GM21367 (cell line): ENCODE results near the gene YARS2.

Experiments used
- ATAC-seq: cut with Tn5 transposase; IDR thresholded peaks from one replicate; pipeline ENCODE4 v1.9.1; 2021; ENCODE audit not compliant: unreplicated experiment

Gene YARS2

GRCh38 chr12:32755654-32756475, at the start of gene YARS2:
Gene YARS2 (minus strand): TSS chr12:32755897. CDS start chr12:32755874, 23 bp downstream.
- ATAC-seq = peak; percentile 88

DNA sequence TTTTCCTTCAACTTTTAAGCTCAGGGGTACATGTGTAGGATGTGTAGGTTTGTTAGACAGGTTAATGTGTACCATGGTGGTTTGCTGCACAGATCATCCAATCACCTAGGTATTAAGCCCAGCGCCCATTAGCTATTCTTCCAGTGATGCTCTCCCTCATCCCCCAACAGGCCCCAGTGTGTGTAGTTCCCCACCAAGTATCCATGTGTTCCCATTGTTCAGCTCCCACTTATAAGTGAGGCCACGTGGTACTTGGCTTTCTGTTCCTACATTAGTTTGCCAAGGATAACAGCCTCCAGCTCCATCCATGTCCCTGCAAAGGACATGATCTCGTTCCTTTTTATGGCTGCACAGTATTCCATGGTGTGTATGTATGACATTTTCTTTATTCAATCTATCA, 48.6 kb upstream of the YARS2 start:
- no peak for ATAC-seq

- no peak for ATAC-seq
Measured at GRCh38 chr12:32801269-32801980, 45.7 kb upstream of the YARS2 start.

DNA sequence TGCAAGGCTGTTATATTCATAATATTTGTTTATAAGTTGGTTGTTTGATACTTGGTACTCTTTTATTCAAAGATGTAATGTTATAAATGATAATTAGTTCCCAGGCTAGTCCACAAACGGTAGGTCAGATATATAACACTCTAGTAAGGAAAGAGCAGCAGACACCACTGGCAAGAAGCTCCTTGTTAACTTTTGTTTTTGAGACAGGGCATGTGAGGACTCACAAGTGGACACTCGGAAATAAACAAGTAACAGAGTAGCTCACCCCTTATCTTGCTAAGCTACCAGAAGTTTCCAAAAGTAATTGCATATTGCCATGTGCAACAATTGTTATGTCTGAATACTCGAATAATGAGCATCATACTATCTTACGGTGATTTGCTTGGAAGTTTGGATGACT, 38.6 kb upstream of the YARS2 start:
- ATAC-seq = no peak

GRCh38 chr12:32789916-32790315, 34.2 kb upstream of the YARS2 start:
- ATAC-seq = no peak

DNA sequence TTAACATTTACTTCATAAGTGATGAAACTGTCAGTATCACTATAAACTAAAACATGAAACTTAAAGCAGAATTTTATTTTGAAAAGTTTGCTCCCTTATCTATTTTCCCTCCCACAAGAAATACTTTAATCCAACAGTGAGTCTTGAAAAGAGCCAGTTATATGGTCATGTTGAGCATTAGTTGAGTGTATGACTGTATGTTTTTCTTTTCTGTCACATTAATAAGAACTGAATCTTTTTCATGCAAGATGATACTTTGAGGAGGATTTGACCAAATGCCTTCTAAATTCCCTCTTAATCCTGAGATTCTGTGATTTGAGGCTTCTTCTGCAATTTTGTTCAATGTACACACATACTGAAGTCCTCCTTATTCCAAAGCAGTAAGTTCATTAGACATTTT, 33.7 kb upstream of the YARS2 start:
- ATAC-seq = no peak

- ATAC-seq = no peak
Measured at GRCh38 chr12:32788405-32788804, 32.7 kb upstream of the YARS2 start.

DNA sequence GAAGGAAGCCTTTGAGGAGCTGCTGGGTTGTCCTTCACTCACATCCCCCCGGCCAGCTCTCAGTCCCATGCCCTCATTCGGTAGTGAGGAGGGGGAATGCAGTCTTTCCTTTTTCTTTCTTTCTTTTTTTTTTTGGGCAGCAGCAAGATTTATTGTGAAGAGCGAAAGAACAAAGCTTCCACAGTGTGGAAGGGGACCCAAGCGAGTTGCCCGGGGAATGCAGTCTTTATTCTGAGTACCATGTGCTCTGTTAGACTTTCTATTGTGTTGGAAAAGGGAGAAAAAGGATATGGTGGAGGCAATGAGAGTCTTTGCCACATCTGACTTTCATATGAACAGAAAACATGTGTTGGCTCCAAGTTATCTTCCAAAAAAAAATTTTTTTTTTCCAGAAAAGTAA, 29.9 kb upstream of the YARS2 start:
- ATAC-seq = no peak

GRCh38 chr12:32783029-32783428, 27.3 kb upstream of the YARS2 start:
- no peak for ATAC-seq

- no peak for ATAC-seq
Measured at GRCh38 chr12:32780071-32780470, 24.4 kb upstream of the YARS2 start.

DNA sequence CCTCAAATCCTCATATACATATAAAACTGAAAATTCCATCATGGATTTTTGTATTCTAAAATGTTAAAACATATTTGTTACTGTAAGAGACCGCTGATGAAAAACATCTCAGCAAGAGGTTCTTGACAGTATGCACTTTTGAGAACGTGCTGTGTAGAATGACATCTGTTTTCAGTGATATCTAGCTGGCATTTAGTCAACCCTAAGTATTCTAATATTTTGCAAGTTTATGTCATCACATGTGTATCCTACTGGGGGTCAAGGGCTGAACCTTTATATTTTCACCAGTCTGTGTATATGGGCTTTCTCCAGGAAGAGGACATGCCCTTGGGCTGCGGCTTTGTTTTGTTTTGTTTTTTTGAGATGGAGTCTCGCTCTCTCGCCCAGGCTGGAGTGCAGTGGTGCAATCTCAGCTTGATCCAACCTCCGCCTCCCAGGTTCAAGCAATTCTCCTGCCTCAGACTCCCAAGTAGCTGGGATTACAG, 22.0 kb upstream of the YARS2 start:
- no peak for ATAC-seq

GRCh38 chr12:32777159-32777558, 21.5 kb upstream of the YARS2 start:
- no peak for ATAC-seq

DNA sequence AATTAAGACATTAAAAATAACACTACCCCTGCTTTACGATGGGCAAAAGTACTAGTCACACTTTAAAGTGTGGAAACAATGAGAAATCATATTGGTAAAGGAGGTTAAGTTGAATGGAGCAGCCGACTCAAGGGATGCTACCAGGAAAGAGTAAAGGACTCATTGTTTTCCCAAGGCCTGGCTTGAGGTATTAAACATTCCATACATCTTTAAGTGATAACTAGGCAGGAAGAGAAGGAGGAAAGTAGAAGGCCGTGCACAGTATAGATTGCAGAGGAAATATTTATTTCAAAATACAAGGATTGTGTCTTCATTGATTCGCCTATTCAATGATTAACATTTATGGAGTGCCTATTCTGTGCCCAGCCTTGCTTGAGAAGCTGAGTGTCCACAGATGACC, 20.6 kb upstream of the YARS2 start:
- no peak for ATAC-seq

GRCh38 chr12:32773691-32774090, 18.0 kb upstream of the YARS2 start:
- ATAC-seq = no peak

GRCh38 chr12:32770141-32770540, 14.4 kb upstream of the YARS2 start:
- no peak for ATAC-seq

- no peak for ATAC-seq
Measured at GRCh38 chr12:32768518-32768917, 12.8 kb upstream of the YARS2 start.

DNA sequence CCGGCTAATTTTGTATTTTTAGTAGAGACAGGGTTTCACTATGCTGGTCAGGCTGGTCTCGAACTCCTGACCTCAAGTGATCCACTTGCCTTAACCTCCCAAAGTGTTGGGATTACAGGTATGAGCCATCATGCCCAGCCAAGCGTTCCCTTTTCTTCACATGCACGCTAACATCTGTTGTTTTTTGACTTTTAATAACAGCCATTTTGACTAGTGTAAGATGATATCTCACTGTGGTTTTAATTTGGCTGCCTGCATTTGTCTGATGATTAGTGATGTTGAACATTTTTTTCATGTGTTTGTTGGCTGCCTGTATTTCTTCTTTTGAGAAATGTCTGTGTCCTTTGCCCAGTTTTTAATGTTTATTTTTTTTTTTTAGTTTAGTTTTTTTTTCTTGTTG, 10.2 kb upstream of the YARS2 start:
- no peak for ATAC-seq

DNA sequence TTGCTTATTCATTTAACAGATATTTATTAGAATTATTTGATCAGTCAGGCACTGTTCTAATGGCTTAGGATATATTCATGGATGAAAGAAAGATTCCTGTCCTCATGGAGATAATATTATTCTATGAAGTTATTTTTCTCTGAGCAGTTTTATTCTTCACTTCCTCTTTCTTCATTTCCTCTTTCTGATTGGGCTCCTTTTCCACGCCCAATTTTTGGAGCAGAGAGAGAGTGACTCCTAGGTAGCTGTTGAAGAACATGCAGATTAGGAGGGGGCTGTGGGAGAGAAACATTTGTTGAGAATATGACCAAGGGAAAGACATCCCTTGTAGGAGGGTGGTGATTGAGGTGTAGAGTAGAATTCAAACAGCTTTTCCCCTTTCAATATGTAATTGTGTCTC, 6.0 kb upstream of the YARS2 start:
- ATAC-seq = peak; percentile 73

DNA sequence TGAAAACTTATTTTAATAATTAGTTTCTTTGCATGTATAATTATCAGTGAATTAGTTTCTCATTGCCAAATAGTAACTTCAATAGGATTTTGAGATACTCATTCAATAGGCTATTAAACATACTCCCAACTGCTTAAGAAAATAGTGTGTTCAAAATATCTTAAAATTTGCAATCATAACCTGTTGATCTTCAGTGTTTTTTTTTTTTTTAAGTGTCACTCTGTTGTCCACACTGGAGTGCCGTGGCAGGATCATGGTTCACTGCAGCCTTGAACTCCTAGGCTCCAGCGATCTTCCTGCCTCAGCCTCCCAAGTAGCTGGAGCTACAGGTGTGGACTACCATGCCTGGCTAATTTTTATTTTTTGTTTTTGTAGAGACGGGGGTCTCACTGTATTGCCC, 1.5 kb upstream of the YARS2 start:
- no peak for ATAC-seq

DNA sequence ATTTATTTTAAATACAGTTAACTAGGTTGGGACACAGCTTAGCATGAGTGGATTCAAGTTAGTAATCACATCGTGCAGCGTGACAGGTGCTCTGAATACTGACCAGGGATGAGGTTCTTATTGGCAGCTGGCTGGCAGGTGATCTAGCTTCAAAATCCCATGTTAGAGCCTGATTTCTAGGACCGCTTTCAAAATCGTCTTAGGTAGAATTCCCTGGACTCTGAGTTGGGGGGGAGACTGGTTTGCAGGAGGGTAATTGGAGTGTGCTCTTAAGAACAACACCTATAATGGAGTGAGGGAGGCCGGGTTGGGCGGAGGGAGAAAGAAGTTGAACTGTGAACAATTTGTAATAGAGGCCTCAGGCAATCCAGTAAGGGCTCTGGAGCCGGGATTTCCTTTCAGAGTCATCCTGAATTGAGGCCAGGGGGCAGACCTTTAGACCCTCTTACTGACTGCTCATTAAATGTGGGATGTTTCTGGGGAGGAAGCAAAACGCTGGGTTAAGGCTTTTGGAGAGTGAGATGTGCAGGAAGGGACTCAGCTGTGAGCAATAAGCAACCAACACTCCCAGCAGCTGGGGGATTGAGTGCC, 874 bp upstream of the YARS2 start:
- no peak for ATAC-seq

DNA sequence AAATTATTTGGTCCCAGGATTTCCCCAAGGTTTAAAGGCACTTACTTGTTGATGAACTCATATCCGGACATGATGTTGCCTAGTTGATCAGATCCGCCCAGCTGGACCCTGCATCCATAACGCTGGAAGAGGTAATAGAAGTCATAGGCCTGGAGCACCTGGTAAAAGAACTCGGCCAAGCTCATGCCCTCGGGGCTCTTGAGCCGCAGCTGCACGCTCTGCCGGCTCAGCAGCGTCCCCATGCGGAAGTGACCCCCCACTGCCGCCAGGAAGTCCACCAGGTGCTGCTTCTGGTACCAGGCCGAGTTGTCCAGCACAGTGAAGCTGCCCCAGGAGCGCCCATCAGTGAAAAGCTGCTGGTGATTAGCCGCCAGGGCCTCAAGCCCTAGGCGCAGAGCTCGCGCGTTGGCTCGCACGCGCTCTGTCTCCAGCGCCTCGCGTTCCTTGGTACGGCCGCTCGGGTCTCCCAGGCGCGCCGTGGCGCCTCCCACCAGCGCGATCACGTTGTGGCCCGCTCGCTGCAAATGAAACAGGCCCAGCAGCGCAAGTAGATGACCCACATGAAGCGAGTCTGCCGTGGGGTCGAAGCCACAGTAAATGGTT, 545 bp downstream of the YARS2 start:
- ATAC-seq = peak; percentile 75

DNA sequence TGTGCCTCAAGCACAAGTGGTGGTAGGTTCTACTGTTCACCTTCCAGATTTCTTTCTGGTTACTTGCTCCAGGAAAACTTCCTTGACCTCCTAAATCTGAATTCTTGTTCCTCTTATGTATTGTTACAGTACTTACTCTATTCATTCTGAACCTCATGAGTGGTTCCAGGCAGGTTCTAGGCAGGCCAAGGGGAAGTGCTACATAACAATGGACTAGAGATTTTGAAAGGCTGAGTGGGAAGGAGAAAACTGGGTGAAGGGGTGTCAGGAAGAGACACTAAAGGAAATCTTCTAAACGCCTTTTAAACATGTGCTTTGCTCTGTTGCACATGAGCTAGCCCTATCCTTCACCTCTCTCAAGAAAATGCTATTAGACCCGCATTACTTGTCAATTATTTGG, 1.6 kb downstream of the YARS2 start:
- no peak for ATAC-seq
